K562 (cell line): ENCODE data around the gene KSR2. TPM values are rescaled to one million over a fixed set of nuclear protein-coding genes. Genes with fewer than 3 reads are reported as not detected.

Experiments used
- ATAC-seq: fragments of 200-7000 bp; cut with Tn5 transposase; 3 replicates; pipeline ENCODE4 v1.9.1; 2020; ENCODE audit warnings: moderate library complexity
- BruUV-seq: library from RNA; stranded (reverse); fragments of 400-500 nt; replicated peaks from 2 replicates; lab custom pipeline; 2021; lab: Mats Ljungman, UMichigan
- CTCF ChIA-PET: fragments of 300-600 bp; formaldehyde crosslinking; extraction: SDS; loops from one replicate; lab custom pipeline; 2021; ENCODE audit warnings: low intra/inter-chr PET ratio; lab: Yijun Ruan, JAX
- POLR2A ChIA-PET: fragments of 300-600, 350-650 bp; sonication (Branson Sonifier 250); formaldehyde crosslinking; extraction: SDS; loops from one replicate; lab custom pipeline; 2021; ENCODE audit warnings: antibody characterized with exemption, inconsistent platforms; lab: Yijun Ruan, JAX
- DNase-seq, 4 experiments: peaks; one replicate each; pipeline versions ENCODE4 v3.0.0 to v3.0.0-alpha.2; 2011 to 2018; ENCODE audit warnings: low spot score in 3 of 4, mixed read lengths in 3 of 4; ENCODE audit errors: extremely low read depth in 1 of 4
- FAIRE-seq: peaks from 2 replicates; lab custom pipeline; 2011; peaks lifted over from hg19 to GRCh38; lab: Jason Lieb, UNC
- H2AFZ ChIP-seq: 2 replicates; pipeline ENCODE4 v1.6.0; 2011; ENCODE audit warnings: low read depth, low read length, control low read depth, inconsistent platforms
- H3K27ac ChIP-seq: fragments of 200-600 bp; 3 replicates; pipeline ENCODE4 v1.8.0; 2011; ENCODE audit warnings: low read depth, mild to moderate bottlenecking, control low read depth, inconsistent platforms, low read length, moderate library complexity, mixed read lengths; ENCODE audit errors: extremely low read depth
- H3K27me3 ChIP-seq, 2 experiments: fragments of 300-600 bp in 1 of 2; 2 replicates in 1 of 2; 3 replicates in 1 of 2; pipeline versions ENCODE4 v1.6.0 to v1.8.0; 2011; ENCODE audit warnings: inconsistent platforms in 2 of 2, low read length in 2 of 2, mild to moderate bottlenecking in 1 of 2, mixed read lengths in 1 of 2, moderate library complexity in 1 of 2; ENCODE audit not compliant: control insufficient read depth in 2 of 2, insufficient read depth in 2 of 2
- H3K36me3 ChIP-seq: fragments of 300-600 bp; 3 replicates; pipeline ENCODE4 v1.8.0; 2011; ENCODE audit warnings: mild to moderate bottlenecking, low read length, inconsistent platforms; ENCODE audit not compliant: control insufficient read depth, insufficient read depth
- H3K4me1 ChIP-seq, 2 experiments: fragments of 200-600 bp in 1 of 2; replicated peaks in 1 of 2; 2 replicates in 1 of 2; 3 replicates in 1 of 2; pipeline versions ENCODE4 v1.5.1 to v1.8.0; 2011; ENCODE audit warnings: inconsistent platforms in 2 of 2, low read length in 2 of 2, mild to moderate bottlenecking in 1 of 2, mixed read lengths in 1 of 2, moderate library complexity in 1 of 2; ENCODE audit not compliant: control insufficient read depth in 2 of 2, insufficient read depth in 2 of 2
- H3K4me2 ChIP-seq: 2 replicates; pipeline ENCODE4 v1.6.1; 2011; ENCODE audit warnings: low read length, control low read depth, inconsistent platforms, mixed read lengths; ENCODE audit not compliant: insufficient read depth
- H3K4me3 ChIP-seq: fragments of 200-600 bp; sonication (generic), shearing (Covaris generic); 2 replicates; pipeline ENCODE4 v1.5.1; 2016; ENCODE audit warnings: control low read depth, inconsistent platforms
- H3K79me2 ChIP-seq: fragments of 200-600 bp; 3 replicates; pipeline ENCODE4 v1.8.0; 2011; ENCODE audit warnings: low read length, inconsistent platforms; ENCODE audit not compliant: control insufficient read depth, insufficient read depth
- H3K9ac ChIP-seq, 2 experiments: 2 replicates each; pipeline versions ENCODE4 v1.6.0 to v1.6.1; 2011; ENCODE audit warnings: low read depth in 2 of 2, low read length in 2 of 2, control low read depth in 1 of 2, inconsistent platforms in 1 of 2, mild to moderate bottlenecking in 1 of 2, mixed read lengths in 1 of 2; ENCODE audit not compliant: insufficient read depth in 1 of 2
- H3K9me1 ChIP-seq: one replicate; pipeline ENCODE4 v1.6.0; 2011; ENCODE audit warnings: inconsistent platforms, mild to moderate bottlenecking, low read length, moderate library complexity; ENCODE audit not compliant: control insufficient read depth, insufficient read depth
- H3K9me3 ChIP-seq: replicated peaks from 2 replicates; pipeline ENCODE4 v1.5.1; 2011; ENCODE audit warnings: low read depth, low read length, inconsistent platforms; ENCODE audit not compliant: control insufficient read depth, insufficient read depth
- H4K20me1 ChIP-seq: replicated peaks from 2 replicates; pipeline ENCODE4 v1.6.1; 2011; ENCODE audit warnings: low read length, inconsistent platforms, mixed read lengths; ENCODE audit not compliant: control insufficient read depth, insufficient read depth
- ETS2 ChIP-seq: IDR thresholded peaks from 2 replicates; pipeline ENCODE4 v1.6.1; 2016; ENCODE audit warnings: borderline replicate concordance, missing genetic modification characterization, mild to moderate bottlenecking, moderate library complexity, missing compliant biosample characterization; ENCODE audit not compliant: poor library complexity, severe bottlenecking
- FOXK2 ChIP-seq, 2 experiments: fragments of 450-650 bp; IDR thresholded peaks in 1 of 2; conservative IDR thresholded peaks in 1 of 2; 2 replicates each; pipeline ENCODE4 v1.6.1; 2016; ENCODE audit warnings: low read depth in 2 of 2, mild to moderate bottlenecking in 1 of 2
- MTA3 ChIP-seq: fragments of 450-650 bp; formaldehyde crosslinking; IDR thresholded peaks from 2 replicates; pipeline ENCODE4 v1.6.1; 2017; ENCODE audit warnings: mild to moderate bottlenecking, borderline replicate concordance
- PHTF2 ChIP-seq: fragments of 250-450 bp; sonication (Bioruptor Pico); IDR thresholded peaks from 2 replicates; pipeline ENCODE4 v1.5.0; 2021; ENCODE audit warnings: mild to moderate bottlenecking
- RFX7 ChIP-seq: fragments of 250-450 bp; sonication (Bioruptor Pico); IDR thresholded peaks from 2 replicates; pipeline ENCODE4 v1.5.1; 2021; ENCODE audit warnings: mild to moderate bottlenecking
- SAP30 ChIP-seq: fragments of 200-600 bp; sonication (generic); IDR thresholded peaks from 2 replicates; pipeline ENCODE4 v1.6.1; 2012; ENCODE audit warnings: borderline replicate concordance, low read depth, mild to moderate bottlenecking, moderate library complexity, low read length, control low read depth, inconsistent platforms; ENCODE audit not compliant: insufficient read depth, poor library complexity, severe bottlenecking
- SRF ChIP-seq, 2 experiments: fragments of 250-450, 450-650 bp in 1 of 2; sonication (Bioruptor Pico) in 1 of 2; sonication (generic) in 1 of 2; formaldehyde crosslinking; IDR thresholded peaks; 2 replicates each; pipeline versions ENCODE4 v1.5.0 to v1.5.1; 2020 to 2022; ENCODE audit warnings: mild to moderate bottlenecking in 1 of 2, missing genetic modification reagents in 1 of 2
- WGBS: fragments of 100-300 bp; shearing (Covaris generic); methylation state at CpG from one replicate; pipeline ENCODE4 v1.1.6; 2016; ENCODE audit warnings: low coverage, mixed read lengths; ENCODE audit not compliant: insufficient coverage; ENCODE audit errors: missing lambda C conversion rate; 5-methylcytosine and 5-hydroxymethylcytosine counted together
- in situ Hi-C: fragments of 300-500 bp; cut with MboI; formaldehyde crosslinking; loops from 4 replicates; pipeline ENCODE4 v1.15.0; 2018; ENCODE audit warnings: inconsistent platforms, mixed read lengths
- intact Hi-C: fragments of 100-400 bp; cut with micrococcal nuclease; formaldehyde crosslinking; loops from 2 replicates; pipeline ENCODE4 v1.14.2; 2022
- polyA plus RNA-seq, 8 experiments: library from polyadenylated mRNA; depleted of rRNA in 4 of 8; stranded (reverse) in 5 of 8; unstranded in 3 of 8; fragments of >200 nt; fragmentation: Nextera tagmentation in 2 of 8; fragmentation: Illumina TruSeq in 1 of 8; extraction: Ambion mirVana in 2 of 8; extraction: Trizol in 1 of 8; gene quantifications; 2 replicates each; pipeline versions ENCODE4 v1.2.1 to v1.2.3, GENCODE V29; 2011 to 2014; ENCODE audit warnings: inconsistent platforms in 1 of 8, missing spikeins in 1 of 8
- total RNA-seq, 7 experiments: library from RNA; depleted of rRNA in 6 of 7; stranded (reverse); fragments of >200 nt in 6 of 7; fragmentation: Illumina TruSeq in 2 of 7; extraction: Trizol in 2 of 7; gene quantifications; 2 replicates each; pipeline versions ENCODE4 v1.2.1 to v1.2.3, GENCODE V29; 2011 to 2021; ENCODE audit warnings: low replicate concordance in 1 of 7
- TF ChIP-seq, protein P1 (sequence below), 2 experiments: fragments of 450-650 bp in 1 of 2; sonication (generic) in 1 of 2; formaldehyde crosslinking in 1 of 2; IDR thresholded peaks in 1 of 2; conservative IDR thresholded peaks in 1 of 2; 2 replicates each; pipeline versions ENCODE4 v1.6.1 to v1.8.1; 2016 to 2023; ENCODE audit warnings: mild to moderate bottlenecking in 2 of 2, moderate library complexity in 2 of 2, inconsistent platforms in 1 of 2, missing genetic modification reagents in 1 of 2

KSR2 gene
- total and polyA plus RNA-seq, 9 of the 15 experiments (the other 6 are each of a cell fraction or from before 2014, with no cell fraction given) = not detected

DNA sequence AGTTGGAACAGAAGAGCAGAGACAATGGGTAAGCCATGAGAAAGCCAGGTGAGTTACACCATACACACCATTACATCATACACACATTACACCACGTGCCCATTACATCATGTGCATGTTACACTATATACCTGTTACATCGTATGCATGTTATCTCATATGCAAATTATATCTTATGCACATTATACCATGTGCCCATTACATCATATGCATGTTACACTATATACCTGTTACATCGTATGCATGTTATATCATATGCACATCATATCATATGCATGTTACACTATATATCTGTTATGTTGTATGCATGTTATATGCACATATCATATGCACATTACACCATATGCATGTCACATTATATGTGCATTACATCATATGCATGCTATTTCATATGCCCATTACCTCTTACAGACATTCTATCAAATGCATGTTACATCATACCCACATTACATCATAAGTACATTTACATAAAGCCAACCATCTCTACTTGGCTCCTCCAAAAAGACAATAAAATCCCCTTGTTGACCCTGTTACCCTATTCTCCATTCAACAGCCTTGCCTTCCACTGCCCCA, 207.2 kb downstream of the KSR2 start:
- intact Hi-C loops = no loop called here
- Histone ChIP-seq H3K4me3 (no peak overlapping the region), H3K27me3 (peaks cover 0 to 9% of the 10 kb centered on the region in 2 experiments; a peak in 2 of 5 replicates), H3K4me2 (no peak overlapping the region), H3K4me1 (no peaks in the 10 kb centered on the region), H3K79me2 (no peaks in the 10 kb centered on the region), H3K9me1 (no peaks in the 10 kb centered on the region), H4K20me1 (no peaks in the 10 kb centered on the region), H2AFZ (no peak overlapping the region), H3K9me3 (no peaks in the 10 kb centered on the region), H3K36me3 (no peaks in the 10 kb centered on the region), H3K27ac (no peak overlapping the region), H3K9ac (no peak overlapping the region)
- in situ Hi-C loops = no loop called here
- DNase-seq = no peak
- TF ChIP-seq FOXK2 (conservative IDR thresholded peaks at IDR 0.05 in 1 of 2, IDR thresholded peaks at IDR 0.05 in 1 of 2; ENCODE audit: low read depth in 2 of 2) (no peak), ETS2 (tag) (no peak), PHTF2 (CRISPR knock-in tag) (no peak), MTA3 (no peak), RFX7 (CRISPR knock-in tag) (no peak), SAP30 (no peak), SRF (CRISPR knock-in tag; IDR thresholded peaks at IDR 0.05) (no peak)
- TF ChIP-seq, protein P1, sequence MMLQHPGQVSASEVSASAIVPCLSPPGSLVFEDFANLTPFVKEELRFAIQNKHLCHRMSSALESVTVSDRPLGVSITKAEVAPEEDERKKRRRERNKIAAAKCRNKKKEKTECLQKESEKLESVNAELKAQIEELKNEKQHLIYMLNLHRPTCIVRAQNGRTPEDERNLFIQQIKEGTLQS (IDR thresholded peaks at IDR 0.05) = peak; percentile 26; the same call in 1 of the 2 replicates
- TF ChIP-seq, protein P1 (CRISPR knock-in tag; conservative IDR thresholded peaks at IDR 0.05) = no peak
- ChIA-PET POLR2A (no interaction called here), CTCF (no interaction called here)
- ATAC-seq = no peak
- FAIRE-seq = no peak
- BruUV-seq = no TSS peak
- 2% methylated on average over 3 of the region's 3 CpGs for WGBS
